Spleen (tissue), 11 donors: ENCODE results near the gene COL19A1. TPM values are rescaled to one million over a fixed set of nuclear protein-coding genes. Genes with fewer than 3 reads are reported as not detected.
A peak's percentile ranks its signal among the peaks of the same experiment; 100 is the strongest.
"Not testable (repeated sequence)": the region's sequence is repeated elsewhere in the genome, so short reads cannot be mapped to it uniquely, and the experiment has no call there.

Experiments used
- DNase-seq: peaks from one replicate; pipeline ENCODE4 v3.0.0-alpha.2; 2020
- H3K27ac ChIP-seq, 8 donors: fragments of 200-600 bp; sonication (generic) in 7 of 8; 1 replicate in 4 of 8; 2 replicates in 4 of 8; pipeline versions ENCODE4 v1.5.0 to v1.8.0; 2016 to 2021; ENCODE audit warnings: inconsistent platforms in 4 of 8, mild to moderate bottlenecking in 4 of 8, moderate library complexity in 1 of 8
- H3K27me3 ChIP-seq, 7 donors: fragments of 200-600 bp; sonication (generic) in 6 of 7; replicated peaks in 1 of 7; 1 replicate in 4 of 7; 2 replicates in 3 of 7; pipeline versions ENCODE4 v1.5.0 to v1.8.0; 2016 to 2021; ENCODE audit warnings: inconsistent platforms in 3 of 7, mild to moderate bottlenecking in 1 of 7
- H3K36me3 ChIP-seq, 6 donors: fragments of 200-600 bp; sonication (generic) in 5 of 6; 1 replicate in 4 of 6; 2 replicates in 2 of 6; pipeline versions ENCODE4 v1.5.0 to v1.8.0; 2016 to 2021; ENCODE audit warnings: inconsistent platforms in 2 of 6
- H3K4me1 ChIP-seq, 6 donors: fragments of 200-600 bp; sonication (generic) in 5 of 6; 1 replicate in 3 of 6; 2 replicates in 3 of 6; pipeline versions ENCODE4 v1.5.0 to v1.8.0; 2016 to 2021; ENCODE audit warnings: inconsistent platforms in 3 of 6
- H3K4me3 ChIP-seq, 8 donors: fragments of 200-600 bp; sonication (generic) in 7 of 8; 1 replicate in 4 of 8; 2 replicates in 4 of 8; pipeline versions ENCODE4 v1.5.0 to v1.8.0; 2016 to 2021; ENCODE audit warnings: inconsistent platforms in 4 of 8, mild to moderate bottlenecking in 4 of 8, moderate library complexity in 2 of 8
- H3K9me3 ChIP-seq, 8 donors: fragments of 200-600 bp; sonication (generic) in 7 of 8; 1 replicate in 4 of 8; 2 replicates in 4 of 8; pipeline versions ENCODE4 v1.5.0 to v1.8.0; 2016 to 2021; ENCODE audit warnings: inconsistent platforms in 4 of 8
- CTCF ChIP-seq, 11 experiments: fragments of 200-600 bp in 7 of 11; fragments of 450-650 bp in 4 of 11; sonication (generic) in 4 of 11; IDR thresholded peaks in 8 of 11; conservative IDR thresholded peaks in 3 of 11; 1 replicate in 7 of 11; 2 replicates in 4 of 11; pipeline versions ENCODE4 v1.4.0 to v1.8.0; 2016 to 2021; ENCODE audit warnings: antibody characterized with exemption in 11 of 11, inconsistent platforms in 4 of 11, mild to moderate bottlenecking in 1 of 11
- POLR2A ChIP-seq, 3 donors: fragments of 450-650 bp; IDR thresholded peaks; one replicate each; pipeline ENCODE4 v1.5.1; 2017; ENCODE audit warnings: antibody characterized with exemption in 3 of 3, mild to moderate bottlenecking in 1 of 3
- POLR2AphosphoS5 ChIP-seq, 3 donors: sonication (generic); formaldehyde crosslinking; IDR thresholded peaks; one replicate each; pipeline ENCODE4 v1.5.1; 2017; ENCODE audit warnings: antibody characterized with exemption in 3 of 3
- WGBS, 5 donors: extraction: QIAGEN DNeasy Blood & Tissue Kit in 3 of 5; methylation state at CpG; one replicate each; pipeline versions ENCODE4 v1.1.5 to v1.1.7; 2013 to 2018; 5-methylcytosine and 5-hydroxymethylcytosine counted together
- intact Hi-C: fragments of 100-400 bp; cut with DNase I; formaldehyde crosslinking; loops from one replicate; pipeline ENCODE4 v1.15.0; 2023; ENCODE audit warnings: low total_unique reads
- polyA plus RNA-seq, 3 donors: library from polyadenylated mRNA; stranded (reverse); fragments of 200-250 nt; gene quantifications; one replicate each; pipeline ENCODE4 v1.2.1, GENCODE V29; 2013
- total RNA-seq, 7 donors: library from RNA; depleted of rRNA in 3 of 7; stranded (reverse); fragments of >200 nt in 3 of 7; fragmentation: NEBNext Ultra II Directional in 4 of 7; extraction: Animal tissue kit (Norgen Biotek cat#: 25700) in 4 of 7; gene quantifications; one replicate each; pipeline versions ENCODE4 v1.1.0 to v1.2.1, GENCODE V29; 2016 to 2021
- donor health status: healthy with polysubstance abuse.
- donor health status: DM: no; HTN: no; CAD: no; lungs with moderate emphysema.
- donor health status: DM: no; HTN: no; CAD: no.
- donor health status: Bipolar disorder and iron deficiency.
- donor health status: healthy.
- donor health status: DM: no; HTN: no; CAD: no.
- donor health status: DM: yes; HTN: yes; CAD: no.

The COL19A1 gene
- total and polyA plus RNA-seq, 10 donors, result 0.48 to 14.5 (median 10.2) TPM

GRCh38 chr6:69893266-69893665, 26.9 kb downstream of the COL19A1 start:
- intact Hi-C loops, H3K27ac ChIP-seq, H3K27me3 ChIP-seq, H3K4me3 ChIP-seq, H3K36me3 ChIP-seq, DNase-seq, H3K9me3 ChIP-seq: not testable (repeated sequence)
- H3K4me1 ChIP-seq, result peaks cover 0 to 14% (median 2%) of the 10 kb centered on the region in 6 donors

GRCh38 chr6:69894578-69895347, 28.4 kb downstream of the COL19A1 start:
- TF ChIP-seq POLR2A (IDR thresholded peaks at IDR 0.05) (no peak), CTCF (IDR thresholded peaks at IDR 0.05 in 8 of 11, conservative IDR thresholded peaks at IDR 0.05 in 3 of 11) (no peak), POLR2AphosphoS5 (IDR thresholded peaks at IDR 0.05) (no peak)
- H3K27ac ChIP-seq, result peak overlapping the region in 1 of 8 donors; percentile 17
- WGBS, 5 donors, result 77 to 84% (median 79%) methylated on average over 8 of the region's 8 CpGs
- no peaks in the 10 kb centered on the region for H3K36me3 ChIP-seq
- H3K4me3 ChIP-seq, result no peak overlapping the region
- DNase-seq, result no peak
- H3K27me3 ChIP-seq, result no peaks in the 10 kb centered on the region
- H3K4me1 ChIP-seq, result peaks cover 0 to 14% (median 2%) of the 10 kb centered on the region in 6 donors
- peaks cover 0 to 3% (median under 1%) of the 10 kb centered on the region in 8 donors for H3K9me3 ChIP-seq
- intact Hi-C loops, result no loop called here

GRCh38 chr6:69895396-69895795, 29.0 kb downstream of the COL19A1 start:
- WGBS, 5 donors, result 85 to 92% (median 88%) methylated on average over 4 of the region's 4 CpGs
- H3K27me3 ChIP-seq, result no peaks in the 10 kb centered on the region
- H3K36me3 ChIP-seq, result no peaks in the 10 kb centered on the region

GRCh38 chr6:69900869-69901268, 34.5 kb downstream of the COL19A1 start:
- H3K27ac ChIP-seq, result no peak overlapping the region
- peaks cover 0 to 2% (median 0%) of the 10 kb centered on the region in 8 donors for H3K9me3 ChIP-seq
- 86 to 99% (median 95%) methylated on average over 2 of the region's 2 CpGs for WGBS, 5 donors
- no peak for DNase-seq
- TF ChIP-seq POLR2AphosphoS5 (IDR thresholded peaks at IDR 0.05) (no peak), CTCF (IDR thresholded peaks at IDR 0.05 in 8 of 11, conservative IDR thresholded peaks at IDR 0.05 in 3 of 11) (no peak), POLR2A (IDR thresholded peaks at IDR 0.05) (no peak)
- no peaks in the 10 kb centered on the region for H3K27me3 ChIP-seq
- intact Hi-C loops, result no loop called here
- H3K36me3 ChIP-seq, result peaks cover 0 to 16% (median 0%) of the 10 kb centered on the region in 6 donors
- no peaks in the 10 kb centered on the region for H3K4me1 ChIP-seq
- H3K4me3 ChIP-seq, result no peak overlapping the region

More at GRCh38 chr6:69895396-69895795, 29.0 kb downstream of the COL19A1 start:
- intact Hi-C loops, result no loop called here
- Histone ChIP-seq H3K4me3 (no peak overlapping the region), H3K4me1 (peaks cover 0 to 14% (median 2%) of the 10 kb centered on the region in 6 donors), H3K27ac (peak overlapping the region in 1 of 8 donors; percentile 17), H3K9me3 (peaks cover 0 to 3% (median 0%) of the 10 kb centered on the region in 8 donors)
- TF ChIP-seq POLR2AphosphoS5 (IDR thresholded peaks at IDR 0.05), result no peak
- no peak for DNase-seq

GRCh38 chr6:69901361-69901760, 35.0 kb downstream of the COL19A1 start:
- 93 to 99% (median 96%) methylated on average over 3 of the region's 3 CpGs for WGBS, 5 donors
- TF ChIP-seq POLR2AphosphoS5 (IDR thresholded peaks at IDR 0.05) (no peak), CTCF (IDR thresholded peaks at IDR 0.05 in 8 of 11, conservative IDR thresholded peaks at IDR 0.05 in 3 of 11) (no peak), POLR2A (IDR thresholded peaks at IDR 0.05) (no peak)
- H3K9me3 ChIP-seq, result no peaks in the 10 kb centered on the region
- intact Hi-C loops, result no loop called here
- peaks cover 0 to 16% (median 0%) of the 10 kb centered on the region in 6 donors for H3K36me3 ChIP-seq
- H3K27me3 ChIP-seq, result no peaks in the 10 kb centered on the region
- H3K4me1 ChIP-seq, result no peaks in the 10 kb centered on the region
- DNase-seq, result no peak
- no peak overlapping the region for H3K4me3 ChIP-seq
- H3K27ac ChIP-seq, result no peak overlapping the region
